ENCODE results near the gene MLLT1. TPM values are rescaled to one million over a fixed set of nuclear protein-coding genes. Genes with fewer than 3 reads are reported as not detected.

The MLLT1 gene
- total and polyA plus RNA-seq, 4 donors: 2.1 to 15.6 (median 7.3) TPM

GRCh38 chr19:6199240-6199994 is 80.4 kb downstream of the MLLT1 start (continued):
- no peak for TF ChIP-seq JUND (IDR thresholded peaks at IDR 0.05)

- Histone ChIP-seq H3K27ac (ENCODE audit: low read depth in 1 of 2, low read length in 2 of 2) (no peak overlapping the region), H3K27me3 (ENCODE audit: control insufficient read depth in 4 of 4, insufficient read depth in 4 of 4, low read length in 3 of 4) (no peaks in the 10 kb centered on the region), H3K4me1 (ENCODE audit: control insufficient read depth in 4 of 4, insufficient read depth in 4 of 4, low read length in 3 of 4) (peaks cover 9 to 14% (median 12%) of the 10 kb centered on the region in 4 donors), H3K9me3 (ENCODE audit: control insufficient read depth in 4 of 4, low read length in 3 of 4) (no peaks in the 10 kb centered on the region), H3K36me3 (ENCODE audit: control insufficient read depth in 4 of 4, insufficient read depth in 3 of 4, low read depth in 1 of 4, low read length in 3 of 4) (no peaks in the 10 kb centered on the region), H3K9ac (ENCODE audit: low read depth in 1 of 2, low read length in 2 of 2) (peak overlapping the region; percentile 71 to 92), H3K4me3 (ENCODE audit: low read depth in 1 of 3, low read length in 3 of 3) (peak overlapping the region; percentile 69 to 99 (median 98))
- 31% methylated on average over 8 of the region's 8 CpGs for WGBS
- DNase-seq (ENCODE audit: low spot score): no peak
- no peak for TF ChIP-seq YY1 (IDR thresholded peaks at IDR 0.05)
- TF ChIP-seq EGR1 (IDR thresholded peaks at IDR 0.05; ENCODE audit: low read depth in 2 of 2): no peak
- no peak for TF ChIP-seq TAF1 (conservative IDR thresholded peaks at IDR 0.05)
- no peak for TF ChIP-seq JUND (IDR thresholded peaks at IDR 0.05)
- TF ChIP-seq NR2F2 (IDR thresholded peaks at IDR 0.05): no peak
- no peak for TF ChIP-seq FOXA2 (IDR thresholded peaks at IDR 0.05)
- no peak for TF ChIP-seq REST (IDR thresholded peaks at IDR 0.05)
- no peak for TF ChIP-seq CTCF (IDR thresholded peaks at IDR 0.05; ENCODE audit: low read depth, low read length, missing input control)
- no peak for TF ChIP-seq FOXA1 (IDR thresholded peaks at IDR 0.05)
- TF ChIP-seq MAX (IDR thresholded peaks at IDR 0.05): no peak
- no peak for TF ChIP-seq SP1 (IDR thresholded peaks at IDR 0.05)
Measured at GRCh38 chr19:6198896-6199239, 80.9 kb downstream of the MLLT1 start.

- Histone ChIP-seq H3K9ac (ENCODE audit: low read depth in 1 of 2, low read length in 2 of 2) (no peak overlapping the region), H3K9me3 (ENCODE audit: control insufficient read depth in 4 of 4, low read length in 3 of 4) (no peaks in the 10 kb centered on the region), H3K27me3 (ENCODE audit: control insufficient read depth in 4 of 4, insufficient read depth in 4 of 4, low read length in 3 of 4) (no peaks in the 10 kb centered on the region), H3K4me3 (ENCODE audit: low read depth in 1 of 3, low read length in 3 of 3) (no peak overlapping the region), H3K4me1 (ENCODE audit: control insufficient read depth in 4 of 4, insufficient read depth in 4 of 4, low read length in 3 of 4) (peaks cover 9 to 14% (median 12%) of the 10 kb centered on the region in 4 donors), H3K36me3 (ENCODE audit: control insufficient read depth in 4 of 4, insufficient read depth in 3 of 4, low read depth in 1 of 4, low read length in 3 of 4) (no peaks in the 10 kb centered on the region), H3K27ac (ENCODE audit: low read depth in 1 of 2, low read length in 2 of 2) (no peak overlapping the region)
- DNase-seq (ENCODE audit: low spot score): no peak
- WGBS: 98% methylated on average over 5 of the region's 5 CpGs
- TF ChIP-seq YY1 (IDR thresholded peaks at IDR 0.05): no peak
- TF ChIP-seq FOXA2 (IDR thresholded peaks at IDR 0.05): no peak
- no peak for TF ChIP-seq CTCF (IDR thresholded peaks at IDR 0.05; ENCODE audit: low read depth, low read length, missing input control)
- no peak for TF ChIP-seq HNF4A (conservative IDR thresholded peaks at IDR 0.05)
- no peak for TF ChIP-seq TAF1 (conservative IDR thresholded peaks at IDR 0.05)
- TF ChIP-seq HNF4G (IDR thresholded peaks at IDR 0.05): no peak
- no peak for TF ChIP-seq ATF3 (IDR thresholded peaks at IDR 0.05)
- no peak for TF ChIP-seq MAX (IDR thresholded peaks at IDR 0.05)
- TF ChIP-seq ZBTB33 (IDR thresholded peaks at IDR 0.05): no peak
- TF ChIP-seq RXRA (IDR thresholded peaks at IDR 0.05): no peak
- no peak for TF ChIP-seq GABPA (IDR thresholded peaks at IDR 0.05 in 1 of 2, conservative IDR thresholded peaks at IDR 0.05 in 1 of 2)
- no peak for TF ChIP-seq RAD21 (IDR thresholded peaks at IDR 0.05)
- no peak for TF ChIP-seq JUND (IDR thresholded peaks at IDR 0.05)
- no peak for TF ChIP-seq NR2F2 (IDR thresholded peaks at IDR 0.05)
- no peak for TF ChIP-seq EGR1 (IDR thresholded peaks at IDR 0.05; ENCODE audit: low read depth in 2 of 2)
Measured at GRCh38 chr19:6196361-6196760, 83.4 kb downstream of the MLLT1 start.
